ENCODE measurements around the gene TMEM231.

GRCh38 chr16:75573955-75574354 lies 17.9 kb upstream of the TMEM231 start:
- TF ChIP-seq CTCF (conservative IDR thresholded peaks at IDR 0.05; ENCODE audit: low read depth, low read length) (no peak), EZH2 (IDR thresholded peaks at IDR 0.05; ENCODE audit: borderline replicate concordance, low read depth, low read length, poor library complexity, severe bottlenecking) (no peak)

All from A673 (cell line).